Fibroblast of the aortic adventitia (primary cell): Measurements from ENCODE around the gene JAKMIP1. TPM values are rescaled to one million over a fixed set of nuclear protein-coding genes. Genes with fewer than 3 reads are reported as not detected.

Experiments used
- DNase-seq: peaks from one replicate; pipeline ENCODE4 v3.0.0-alpha.2; 2010; ENCODE audit warnings: low read depth
- H3K4me3 ChIP-seq: 2 replicates; pipeline ENCODE4 v1.5.1; 2011; ENCODE audit warnings: low read depth, mild to moderate bottlenecking, control low read depth, low read length, moderate library complexity
- total RNA-seq: library from RNA; depleted of rRNA; stranded (reverse); fragments of >200 nt; gene quantifications from 2 replicates; pipeline ENCODE4 v1.2.3, GENCODE V29; 2012; ENCODE audit warnings: low replicate concordance
- TF ChIP-seq, protein P1 (sequence below): IDR thresholded peaks from 2 replicates; pipeline ENCODE4 v1.5.1; 2011; ENCODE audit warnings: mild to moderate bottlenecking, low read length, control low read depth, inconsistent platforms; ENCODE audit not compliant: insufficient read depth

JAKMIP1 gene
- total RNA-seq, 1 donor = not detected

DNA sequence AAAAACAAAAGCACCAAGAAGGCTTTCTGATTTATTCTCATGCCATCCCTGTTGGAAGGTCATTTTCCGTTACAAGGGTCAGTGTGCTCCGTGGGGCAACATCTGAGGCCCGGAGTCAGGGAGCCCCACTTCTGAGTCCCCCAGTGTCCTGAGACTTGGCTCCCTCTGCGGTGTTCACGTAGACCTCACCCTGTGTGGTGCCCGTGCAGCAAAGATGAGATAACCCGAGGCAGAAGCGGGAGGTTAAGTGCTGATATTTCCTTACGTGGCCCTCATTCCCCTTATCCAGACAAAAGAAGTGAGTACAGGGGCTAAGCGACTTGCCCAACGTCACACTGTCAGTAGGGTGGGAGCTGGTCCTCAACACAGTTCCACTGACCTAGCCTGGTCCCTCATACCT is 3.5 kb downstream of the JAKMIP1 start:
- TF ChIP-seq, protein P1, sequence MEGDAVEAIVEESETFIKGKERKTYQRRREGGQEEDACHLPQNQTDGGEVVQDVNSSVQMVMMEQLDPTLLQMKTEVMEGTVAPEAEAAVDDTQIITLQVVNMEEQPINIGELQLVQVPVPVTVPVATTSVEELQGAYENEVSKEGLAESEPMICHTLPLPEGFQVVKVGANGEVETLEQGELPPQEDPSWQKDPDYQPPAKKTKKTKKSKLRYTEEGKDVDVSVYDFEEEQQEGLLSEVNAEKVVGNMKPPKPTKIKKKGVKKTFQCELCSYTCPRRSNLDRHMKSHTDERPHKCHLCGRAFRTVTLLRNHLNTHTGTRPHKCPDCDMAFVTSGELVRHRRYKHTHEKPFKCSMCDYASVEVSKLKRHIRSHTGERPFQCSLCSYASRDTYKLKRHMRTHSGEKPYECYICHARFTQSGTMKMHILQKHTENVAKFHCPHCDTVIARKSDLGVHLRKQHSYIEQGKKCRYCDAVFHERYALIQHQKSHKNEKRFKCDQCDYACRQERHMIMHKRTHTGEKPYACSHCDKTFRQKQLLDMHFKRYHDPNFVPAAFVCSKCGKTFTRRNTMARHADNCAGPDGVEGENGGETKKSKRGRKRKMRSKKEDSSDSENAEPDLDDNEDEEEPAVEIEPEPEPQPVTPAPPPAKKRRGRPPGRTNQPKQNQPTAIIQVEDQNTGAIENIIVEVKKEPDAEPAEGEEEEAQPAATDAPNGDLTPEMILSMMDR = no peak
- no peak for DNase-seq
- no peak overlapping the region for H3K4me3 ChIP-seq

DNA sequence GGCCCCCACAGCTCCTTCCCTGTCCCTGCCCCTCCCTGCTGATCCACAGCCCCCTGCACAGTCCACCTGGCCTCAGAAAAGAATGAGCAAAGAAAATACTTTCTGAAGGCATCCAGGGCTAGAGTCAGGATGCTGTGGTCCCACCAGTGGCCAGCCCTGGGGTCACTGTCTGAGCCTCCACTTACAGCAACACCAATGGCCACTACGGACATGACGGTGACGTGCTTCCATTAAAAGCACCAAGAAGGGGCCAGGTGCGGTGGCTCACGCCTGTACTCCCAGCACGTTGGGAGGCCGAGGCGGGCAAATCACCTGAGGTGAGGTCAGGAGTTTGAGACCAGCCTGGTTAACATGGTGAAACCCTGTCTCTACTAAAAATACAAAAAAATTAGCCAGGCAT is 4.0 kb downstream of the JAKMIP1 start:
- no peak for DNase-seq
- no peak overlapping the region for H3K4me3 ChIP-seq
- TF ChIP-seq, protein P1 = no peak

DNA sequence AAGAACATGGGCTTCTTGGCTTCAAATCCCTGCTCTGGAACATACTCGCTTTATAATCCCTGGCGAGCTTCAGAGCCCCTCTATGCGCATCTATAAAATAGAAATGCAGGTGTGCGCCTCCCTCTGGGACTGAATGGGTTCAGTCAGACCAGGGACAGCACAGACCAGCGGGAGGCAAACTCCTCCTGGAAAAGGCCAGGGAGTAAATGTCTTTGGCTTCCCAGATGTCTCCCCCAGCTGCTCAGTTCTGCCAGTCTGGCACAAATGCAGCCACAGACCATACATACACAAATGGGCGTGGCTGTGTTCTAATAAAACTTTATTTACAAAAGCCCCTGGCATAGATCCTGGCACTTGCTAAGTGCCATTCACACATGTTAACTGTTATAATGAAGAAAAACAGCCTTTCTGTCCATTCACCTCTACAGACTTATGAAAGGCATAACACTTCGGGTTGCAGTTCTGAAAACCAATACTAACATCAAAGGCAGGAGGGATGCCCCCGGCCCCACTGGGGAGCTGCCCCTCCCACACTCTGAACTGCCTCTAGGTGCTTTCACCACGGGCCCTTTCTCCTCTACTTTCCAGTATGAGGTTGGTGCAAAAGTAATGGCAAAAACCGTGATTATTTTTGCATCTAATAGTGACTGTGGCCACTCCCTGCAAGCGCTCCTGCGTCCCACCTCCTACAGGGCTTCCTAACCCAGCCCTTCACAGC is 4.6 kb downstream of the JAKMIP1 start:
- TF ChIP-seq, protein P1 = no peak
- no peak overlapping the region for H3K4me3 ChIP-seq
- no peak for DNase-seq

DNA sequence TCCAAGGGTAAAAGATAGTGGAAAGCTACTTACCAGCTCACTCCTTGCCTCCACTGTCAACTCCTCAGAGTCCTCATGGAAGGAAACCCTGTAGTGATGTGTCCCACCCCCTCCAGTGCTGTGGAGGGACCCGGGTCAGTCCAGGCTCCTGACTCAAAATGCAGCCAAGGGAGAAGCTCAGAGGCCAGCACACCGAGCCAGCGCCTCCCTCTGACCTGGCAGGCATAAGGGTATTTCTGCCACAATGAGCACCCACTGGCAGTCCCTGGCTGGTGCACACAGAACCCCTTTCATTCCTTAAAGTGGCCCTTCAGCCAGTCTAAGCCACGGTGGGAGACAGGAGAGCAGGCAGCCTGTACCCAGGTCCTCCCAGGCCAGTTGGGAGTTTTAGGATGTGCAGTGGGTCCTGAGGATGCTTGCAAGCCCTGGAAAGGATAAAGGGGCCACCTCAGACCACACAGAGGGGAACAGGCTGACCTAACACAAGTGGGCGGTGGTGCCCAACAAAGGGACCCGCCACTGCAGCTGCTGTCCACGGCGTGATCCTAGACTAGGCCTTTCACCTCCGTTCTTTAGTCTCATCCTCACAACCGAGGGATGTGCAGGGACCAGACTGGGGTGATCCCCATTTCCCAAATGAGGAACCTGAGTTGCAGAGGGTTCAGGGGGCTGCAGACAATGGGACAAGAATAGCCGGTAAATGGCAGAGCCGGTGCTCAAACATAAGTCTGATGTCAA is 5.7 kb downstream of the JAKMIP1 start:
- TF ChIP-seq, protein P1 = no peak
- no peak overlapping the region for H3K4me3 ChIP-seq
- DNase-seq = no peak

DNA sequence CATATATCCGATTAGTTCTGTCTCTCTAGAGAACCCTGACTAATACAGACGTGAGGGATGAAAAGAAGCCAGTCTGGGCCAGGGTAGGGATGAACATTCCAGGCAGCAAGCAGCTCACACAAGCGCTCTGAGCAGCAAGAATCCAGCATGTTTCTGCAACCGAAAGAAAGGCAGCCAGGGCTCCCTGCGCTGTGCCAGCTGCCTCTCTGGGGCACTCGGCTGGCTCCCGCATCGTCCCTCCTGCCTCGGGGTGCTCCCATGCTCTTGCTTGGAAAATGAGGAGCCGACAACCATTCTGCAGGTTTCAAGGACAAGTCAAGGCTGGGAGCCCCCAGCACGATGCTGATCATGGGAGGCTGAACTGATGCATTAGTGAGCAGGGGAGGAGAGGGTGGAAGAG is 7.0 kb downstream of the JAKMIP1 start:
- TF ChIP-seq, protein P1 = no peak
- H3K4me3 ChIP-seq = no peak overlapping the region
- no peak for DNase-seq

DNA sequence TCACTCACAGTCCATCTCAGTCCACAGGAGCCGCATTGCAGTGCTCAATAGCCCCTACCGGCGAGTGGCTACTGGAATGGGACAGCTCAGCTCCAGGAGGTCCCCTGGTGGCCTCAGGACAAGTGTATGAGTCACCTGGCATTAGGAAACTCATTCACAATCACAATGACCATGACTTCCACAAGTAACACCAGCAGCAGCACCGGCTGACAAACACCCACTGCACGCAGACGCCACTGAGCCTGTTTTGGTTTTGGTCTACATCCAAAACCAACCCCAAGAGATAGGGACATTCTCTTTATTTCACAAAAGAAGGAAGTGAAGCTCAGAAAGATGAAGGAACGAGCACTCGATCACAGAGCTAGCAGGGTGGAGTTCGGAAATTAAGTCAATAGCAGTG is 8.1 kb downstream of the JAKMIP1 start:
- DNase-seq = no peak
- no peak overlapping the region for H3K4me3 ChIP-seq
- TF ChIP-seq, protein P1 = no peak
